Spinal cord (tissue), 10 donors: ENCODE results near the gene RPGR. TPM values are rescaled to one million over a fixed set of nuclear protein-coding genes. Genes with fewer than 3 reads are reported as not detected.

Source experiments
- DNase-seq, 6 donors: peaks; one replicate each; pipeline versions ENCODE4 v3.0.0 to v3.0.0-alpha.2; 2013 to 2015; ENCODE audit warnings: low spot score in 6 of 6, low read depth in 4 of 6
- H3K27ac ChIP-seq: one replicate; pipeline ENCODE4 v1.5.1; 2013; ENCODE audit warnings: low read depth, low read length, control low read depth
- H3K27me3 ChIP-seq: one replicate; pipeline ENCODE4 v1.6.1; 2013; ENCODE audit warnings: low read length; ENCODE audit not compliant: control insufficient read depth, insufficient read depth
- H3K36me3 ChIP-seq: one replicate; pipeline ENCODE4 v1.6.1; 2013; ENCODE audit warnings: low read length; ENCODE audit not compliant: control insufficient read depth, insufficient read depth
- H3K4me1 ChIP-seq: one replicate; pipeline ENCODE4 v1.6.1; 2013; ENCODE audit warnings: low read length; ENCODE audit not compliant: control insufficient read depth, insufficient read depth
- H3K4me3 ChIP-seq: one replicate; pipeline ENCODE4 v1.5.1; 2013; ENCODE audit warnings: low read depth, low read length, control low read depth
- H3K9me3 ChIP-seq: one replicate; pipeline ENCODE4 v1.6.1; 2013; ENCODE audit warnings: low read length; ENCODE audit not compliant: control insufficient read depth, insufficient read depth
- WGBS: methylation state at CpG from one replicate; pipeline ENCODE4 v1.1.5; 2013; ENCODE audit warnings: missing lambda C conversion rate; ENCODE audit not compliant: insufficient coverage; 5-methylcytosine and 5-hydroxymethylcytosine counted together
- polyA plus RNA-seq, 2 donors: library from polyadenylated mRNA; unstranded; fragments of 120-200 nt; gene quantifications; one replicate each; pipeline ENCODE4 v1.2.1, GENCODE V29; 2013; ENCODE audit not compliant: insufficient read length in 2 of 2
- total RNA-seq, 2 donors: library from RNA; depleted of rRNA in 1 of 2; stranded (reverse); fragments of 120-200 nt in 1 of 2; fragments of >200 nt in 1 of 2; gene quantifications; one replicate each; pipeline versions ENCODE4 v1.2.3 to v1.2.4, GENCODE V29; 2013 to 2014
- donor health status: healthy.

RPGR gene
- total and polyA plus RNA-seq, 4 donors, result 12.7 to 18.3 (median 15.0) TPM

DNA sequence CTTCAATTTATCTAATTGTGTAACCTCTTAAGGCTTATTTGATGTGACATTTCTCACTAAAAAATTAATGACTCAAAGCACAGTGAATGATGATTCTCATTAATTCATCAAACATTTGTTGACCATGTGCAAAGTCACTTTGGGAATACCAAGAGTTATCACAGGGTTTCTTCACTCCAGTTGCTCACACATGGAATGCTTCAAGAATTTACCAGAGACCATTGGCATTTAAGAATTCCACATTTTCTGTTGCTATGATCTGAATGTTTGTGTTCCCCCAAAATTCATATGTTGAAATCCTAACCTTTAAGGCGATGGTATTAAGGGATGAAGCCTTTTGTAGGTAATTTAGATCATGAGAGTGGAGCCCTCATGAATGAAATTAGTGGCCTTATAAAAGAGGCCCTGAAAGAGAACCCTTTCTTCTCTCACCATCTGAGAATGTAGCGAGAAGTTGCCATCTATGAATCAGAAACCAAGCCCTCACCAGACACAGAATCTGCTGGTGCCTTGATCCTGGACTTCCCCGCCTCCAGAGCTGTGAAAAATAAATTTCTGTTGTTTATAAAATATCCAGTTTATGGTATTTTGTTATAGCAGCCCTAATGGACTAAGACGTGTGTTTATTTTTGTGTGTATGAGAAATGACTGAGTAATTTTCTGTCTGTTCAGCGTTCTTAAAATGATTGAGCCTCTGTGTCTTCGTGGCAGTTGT lies 90.3 kb downstream of the RPGR start:
- no peak overlapping the region for H3K27ac ChIP-seq
- no peaks in the 10 kb centered on the region for H3K36me3 ChIP-seq
- 20% methylated on average over 1 of the region's 6 CpGs for WGBS
- no peaks in the 10 kb centered on the region for H3K9me3 ChIP-seq
- no peaks in the 10 kb centered on the region for H3K4me1 ChIP-seq
- DNase-seq, result no peak
- H3K27me3 ChIP-seq, result peaks cover 3% of the 10 kb centered on the region
- H3K4me3 ChIP-seq, result no peak overlapping the region

DNA sequence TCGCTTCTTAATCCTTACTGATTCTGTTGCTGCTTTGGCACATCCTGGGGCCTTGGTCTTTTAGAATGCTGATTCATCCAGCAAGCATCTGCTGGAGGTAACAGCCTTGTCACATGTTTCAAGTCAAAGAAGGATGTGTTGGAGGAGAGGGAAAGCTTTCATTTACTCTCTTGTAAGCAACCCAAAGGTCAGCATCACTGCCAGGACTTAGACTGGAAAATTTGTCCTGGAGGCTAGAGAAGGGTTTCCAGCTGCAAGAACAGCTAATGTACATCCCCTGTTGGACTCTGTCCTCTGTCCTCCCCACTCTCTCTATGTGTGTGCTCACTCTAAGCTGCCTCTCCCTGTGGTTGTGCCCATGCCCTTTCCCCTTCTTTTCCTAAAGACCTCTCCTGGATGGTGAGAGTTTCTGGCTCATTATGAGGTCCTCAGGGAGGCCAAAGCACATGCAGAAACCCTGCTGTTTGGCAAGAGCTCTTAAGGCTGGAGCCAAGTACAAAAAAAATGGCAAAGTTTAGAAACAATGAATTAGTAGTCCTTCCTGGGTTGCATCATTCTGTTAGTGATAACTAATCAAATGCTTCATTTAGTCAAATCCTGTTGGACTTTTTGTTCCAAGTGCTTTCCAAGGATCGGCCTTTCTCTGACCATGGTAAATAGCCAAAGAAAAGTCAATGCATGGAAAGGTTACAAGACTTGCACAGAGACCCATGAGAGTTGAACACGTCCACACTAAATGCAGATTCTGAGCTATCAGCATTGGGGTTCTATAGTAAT lies 93.2 kb downstream of the RPGR start:
- Histone ChIP-seq H3K4me3 (no peak overlapping the region), H3K36me3 (no peaks in the 10 kb centered on the region), H3K27me3 (peaks cover 3% of the 10 kb centered on the region), H3K27ac (no peak overlapping the region), H3K4me1 (no peaks in the 10 kb centered on the region), H3K9me3 (no peaks in the 10 kb centered on the region)
- WGBS, result 60% methylated on average over 1 of the region's 3 CpGs
- peak in 1 of 6 donors; percentile 8 for DNase-seq

- Histone ChIP-seq H3K27me3 (peaks cover 6% of the 10 kb centered on the region), H3K9me3 (no peaks in the 10 kb centered on the region), H3K27ac (no peak overlapping the region), H3K36me3 (no peaks in the 10 kb centered on the region), H3K4me3 (no peak overlapping the region), H3K4me1 (no peaks in the 10 kb centered on the region)
- DNase-seq, result no peak
- 54% methylated on average over 2 of the region's 3 CpGs for WGBS
Measured at GRCh38 chrX:38232079-38232686, 95.1 kb downstream of the RPGR start.

DNA sequence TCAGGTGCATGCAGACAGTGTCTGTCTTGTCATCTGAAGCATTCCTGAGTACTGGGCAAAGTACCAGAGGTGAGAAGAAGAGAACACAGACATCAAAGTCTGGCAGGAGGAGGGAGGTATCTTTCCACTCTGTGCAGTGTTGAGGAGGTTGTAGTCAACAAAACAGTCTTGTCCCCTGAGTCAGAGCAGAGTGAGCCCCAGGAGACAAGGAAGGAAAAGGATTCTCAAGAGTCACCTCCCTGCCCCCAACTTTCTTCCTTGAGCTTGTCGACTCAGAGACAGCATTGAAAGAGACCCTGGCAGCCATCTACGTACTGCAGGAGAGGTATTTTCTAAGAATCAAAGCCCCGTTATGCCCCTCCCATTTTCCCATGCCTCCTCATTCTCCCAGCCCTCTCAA lies 102.2 kb downstream of the RPGR start:
- Histone ChIP-seq H3K9me3 (no peaks in the 10 kb centered on the region), H3K4me1 (peaks cover 5% of the 10 kb centered on the region), H3K27ac (no peak overlapping the region), H3K27me3 (peaks cover 9% of the 10 kb centered on the region), H3K36me3 (no peaks in the 10 kb centered on the region), H3K4me3 (no peak overlapping the region)
- DNase-seq, result no peak
- no CpG with 5 or more reads among the region's 3 CpGs for WGBS

DNA sequence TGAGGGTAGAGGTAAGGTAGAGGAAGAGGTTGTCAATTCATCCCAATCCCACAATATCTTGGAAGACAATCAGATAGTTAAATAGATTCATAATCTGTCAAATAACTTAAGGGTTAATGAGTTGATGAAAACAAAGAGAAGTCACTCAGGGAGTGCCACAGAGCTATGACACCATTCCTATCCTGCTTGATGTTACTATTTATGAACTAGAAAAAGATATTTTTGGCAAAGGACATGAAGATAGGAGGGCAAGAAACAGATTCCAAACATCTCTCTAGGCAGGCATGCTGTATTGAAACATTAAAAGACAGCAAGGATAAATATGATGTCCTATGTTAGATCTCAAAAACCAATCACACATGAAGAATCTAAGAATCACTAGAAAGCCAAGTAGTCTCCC lies 103.1 kb downstream of the RPGR start:
- Histone ChIP-seq H3K27ac (no peak overlapping the region), H3K36me3 (no peaks in the 10 kb centered on the region), H3K4me3 (no peak overlapping the region), H3K27me3 (peaks cover 18% of the 10 kb centered on the region), H3K9me3 (no peaks in the 10 kb centered on the region), H3K4me1 (peaks cover 9% of the 10 kb centered on the region)
- DNase-seq, result no peak

GRCh38 chrX:38221391-38221929 lies 105.8 kb downstream of the RPGR start:
- Histone ChIP-seq H3K4me1 (peaks cover 9% of the 10 kb centered on the region), H3K27me3 (peaks cover 23% of the 10 kb centered on the region), H3K9me3 (no peaks in the 10 kb centered on the region), H3K36me3 (no peaks in the 10 kb centered on the region), H3K27ac (no peak overlapping the region), H3K4me3 (peak overlapping the region; percentile 43)
- WGBS, result 65% methylated on average over 8 of the region's 10 CpGs
- no peak for DNase-seq

GRCh38 chrX:38220415-38221390 lies 106.6 kb downstream of the RPGR start, which contains the start of gene SRPX:
TSS of gene SRPX (minus strand) at chrX:38220871. CDS start at chrX:38220792, 79 bp downstream.
- H3K4me1 ChIP-seq, result peaks cover 9% of the 10 kb centered on the region
- H3K9me3 ChIP-seq, result no peaks in the 10 kb centered on the region
- no peak within 1 kb of the TSS for H3K27ac ChIP-seq
- peak within 1 kb of the TSS; percentile 43 for H3K4me3 ChIP-seq
- peaks cover 24% of the 10 kb centered on the region for H3K27me3 ChIP-seq
- WGBS, result 21% methylated on average over 73 of the region's 76 CpGs
- peak in 2 of 6 donors; percentile 30 to 38 for DNase-seq
- no peaks in the 10 kb centered on the region for H3K36me3 ChIP-seq

GRCh38 chrX:38220024-38220414 lies 107.3 kb downstream of the RPGR start:
- Histone ChIP-seq H3K27me3 (peaks cover 25% of the 10 kb centered on the region), H3K36me3 (no peaks in the 10 kb centered on the region), H3K4me3 (peak overlapping the region; percentile 43), H3K9me3 (no peaks in the 10 kb centered on the region), H3K4me1 (peaks cover 9% of the 10 kb centered on the region), H3K27ac (no peak overlapping the region)
- peak in 2 of 6 donors; percentile 55 to 61 for DNase-seq
- WGBS, result 25% methylated on average over 12 of the region's 14 CpGs
